Measurements from ENCODE around the gene ANKS1B.
"Not testable (repeated sequence)": the region's sequence is repeated elsewhere in the genome, so short reads cannot be mapped to it uniquely, and the experiment has no call there.

Gene ANKS1B

DNA sequence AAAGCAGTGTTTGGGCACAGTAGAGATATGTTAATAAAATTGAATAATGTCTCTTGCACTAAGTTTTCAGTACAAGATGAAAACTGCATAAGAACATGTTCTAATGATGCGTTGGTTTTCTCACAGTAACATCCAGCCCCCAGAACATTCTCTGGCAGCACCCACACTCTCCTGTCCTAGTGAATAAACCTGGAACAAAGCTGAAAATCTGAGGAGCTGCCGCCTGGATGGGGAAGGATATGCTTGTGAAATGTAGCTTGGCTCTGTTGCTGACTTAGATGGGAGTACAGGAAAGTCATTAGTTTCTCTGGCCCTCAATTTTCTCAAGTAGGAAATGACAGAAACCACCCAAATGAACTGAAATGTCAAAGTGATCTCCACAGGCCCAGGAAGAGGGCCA is 1015.8 kb downstream of the ANKS1B start:
- no peak overlapping the region for H3K4me3 ChIP-seq (ENCODE audit: low read length)
- no peaks in the 10 kb centered on the region for H3K4me1 ChIP-seq (ENCODE audit: control insufficient read depth, insufficient read depth, low read length)
- H3K27me3 ChIP-seq (replicated peaks; ENCODE audit: control insufficient read depth, insufficient read depth, low read length): no peaks in the 10 kb centered on the region
- H3K9ac ChIP-seq (ENCODE audit: low read length): no peak overlapping the region
- H3K9me3 ChIP-seq (ENCODE audit: control insufficient read depth, low read length): peaks cover 3% of the 10 kb centered on the region
- DNase-seq (ENCODE audit: low read depth): no peak
- H3K36me3 ChIP-seq (ENCODE audit: control insufficient read depth, insufficient read depth, low read length, severe bottlenecking): no peaks in the 10 kb centered on the region

DNA sequence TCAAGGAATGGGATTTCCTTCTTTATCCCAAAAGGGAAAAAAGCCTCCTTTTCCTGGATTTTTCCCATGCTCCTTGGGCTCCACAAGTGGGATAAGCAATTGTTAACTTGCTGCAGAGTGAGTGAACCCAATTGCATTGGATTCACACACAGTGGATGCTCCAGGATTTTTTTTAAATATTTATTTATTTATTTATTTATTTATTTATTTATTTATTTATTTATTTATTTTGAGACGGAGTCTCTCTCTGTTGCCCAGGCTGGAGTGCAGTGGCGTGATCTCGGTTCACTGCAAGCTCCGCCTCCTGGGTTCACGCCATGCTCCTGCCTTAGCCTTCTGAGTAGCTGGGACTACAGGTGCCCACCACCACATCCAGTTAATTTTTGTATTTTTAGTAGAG is 1027.6 kb downstream of the ANKS1B start:
- not testable (repeated sequence) for DNase-seq (ENCODE audit: low read depth); H3K27me3 ChIP-seq (replicated peaks; ENCODE audit: control insufficient read depth, insufficient read depth, low read length); H3K4me1 ChIP-seq (ENCODE audit: control insufficient read depth, insufficient read depth, low read length); H3K9me3 ChIP-seq (ENCODE audit: control insufficient read depth, low read length); H3K4me3 ChIP-seq (ENCODE audit: low read length); H3K36me3 ChIP-seq (ENCODE audit: control insufficient read depth, insufficient read depth, low read length, severe bottlenecking); H3K9ac ChIP-seq (ENCODE audit: low read length)

DNA sequence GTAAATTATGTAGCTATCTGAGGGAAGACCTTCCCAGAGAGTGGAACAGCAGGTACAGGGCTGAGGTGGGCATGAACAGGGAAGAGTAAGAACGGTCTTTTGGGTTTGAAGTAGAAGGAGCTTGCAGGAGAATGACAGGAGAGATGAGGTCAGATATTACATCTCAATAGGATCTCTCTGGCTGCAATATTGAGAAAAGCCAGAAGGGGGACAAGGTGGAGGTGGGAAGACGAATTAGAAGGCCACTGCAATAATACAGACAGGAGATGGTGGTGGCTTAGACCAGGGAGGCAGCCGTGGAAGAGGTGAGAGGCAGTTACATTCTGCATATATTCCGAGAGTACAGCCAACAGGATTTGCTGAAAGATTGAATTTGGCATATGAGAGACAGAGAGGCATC is 1029.5 kb downstream of the ANKS1B start:
- Histone ChIP-seq H3K9me3 (ENCODE audit: control insufficient read depth, low read length) (no peaks in the 10 kb centered on the region), H3K4me1 (ENCODE audit: control insufficient read depth, insufficient read depth, low read length) (no peaks in the 10 kb centered on the region), H3K4me3 (ENCODE audit: low read length) (no peak overlapping the region), H3K9ac (ENCODE audit: low read length) (no peak overlapping the region), H3K36me3 (ENCODE audit: control insufficient read depth, insufficient read depth, low read length, severe bottlenecking) (no peaks in the 10 kb centered on the region), H3K27me3 (replicated peaks; ENCODE audit: control insufficient read depth, insufficient read depth, low read length) (no peaks in the 10 kb centered on the region)
- DNase-seq (ENCODE audit: low read depth): no peak

DNA sequence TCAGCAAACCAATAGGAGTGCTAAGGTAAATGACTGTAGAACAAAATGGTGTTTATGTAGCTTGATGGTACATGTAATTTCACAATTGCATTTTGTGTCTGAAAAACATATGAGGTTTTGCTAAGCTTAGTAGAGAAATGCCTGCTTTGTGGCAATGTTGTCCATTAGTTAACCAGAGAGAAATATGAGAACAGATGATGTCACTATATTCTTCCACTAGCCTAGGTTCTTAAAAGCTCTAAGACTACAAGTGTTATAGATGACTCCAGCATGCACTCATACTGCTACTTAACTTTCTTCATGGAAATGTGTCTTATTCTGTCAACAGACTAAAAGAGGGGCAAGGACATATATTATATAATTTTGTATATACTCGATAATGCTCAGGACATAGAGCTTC is 1030.2 kb downstream of the ANKS1B start:
- H3K36me3 ChIP-seq (ENCODE audit: control insufficient read depth, insufficient read depth, low read length, severe bottlenecking): no peaks in the 10 kb centered on the region
- H3K4me3 ChIP-seq (ENCODE audit: low read length): no peak overlapping the region
- DNase-seq (ENCODE audit: low read depth): peak; percentile 30
- no peak overlapping the region for H3K9ac ChIP-seq (ENCODE audit: low read length)
- no peaks in the 10 kb centered on the region for H3K4me1 ChIP-seq (ENCODE audit: control insufficient read depth, insufficient read depth, low read length)
- H3K27me3 ChIP-seq (replicated peaks; ENCODE audit: control insufficient read depth, insufficient read depth, low read length): no peaks in the 10 kb centered on the region
- H3K9me3 ChIP-seq (ENCODE audit: control insufficient read depth, low read length): no peaks in the 10 kb centered on the region

DNA sequence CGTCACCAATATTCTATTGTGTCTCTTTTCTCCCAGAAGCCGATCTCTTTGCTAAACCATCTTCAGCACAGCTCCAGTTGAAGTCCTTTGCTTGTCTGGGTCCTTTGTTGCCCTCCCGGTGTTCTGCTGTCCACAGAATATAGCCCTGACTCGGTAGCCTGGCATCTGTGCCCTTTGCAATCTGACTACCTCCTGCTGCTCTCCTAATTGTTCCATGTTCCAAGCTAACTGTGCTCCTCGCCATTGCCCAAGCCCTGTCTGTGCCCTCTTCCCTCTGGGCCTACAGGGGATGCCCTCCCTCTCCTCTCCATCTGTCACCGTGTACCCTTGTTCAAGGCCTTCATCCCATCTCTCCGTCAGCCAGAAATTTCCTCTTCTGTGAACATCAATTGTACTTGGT is 1033.3 kb downstream of the ANKS1B start:
- no peaks in the 10 kb centered on the region for H3K36me3 ChIP-seq (ENCODE audit: control insufficient read depth, insufficient read depth, low read length, severe bottlenecking)
- no peak for DNase-seq (ENCODE audit: low read depth)
- H3K4me3 ChIP-seq (ENCODE audit: low read length): no peak overlapping the region
- H3K27me3 ChIP-seq (replicated peaks; ENCODE audit: control insufficient read depth, insufficient read depth, low read length): no peaks in the 10 kb centered on the region
- no peaks in the 10 kb centered on the region for H3K9me3 ChIP-seq (ENCODE audit: control insufficient read depth, low read length)
- no peaks in the 10 kb centered on the region for H3K4me1 ChIP-seq (ENCODE audit: control insufficient read depth, insufficient read depth, low read length)
- H3K9ac ChIP-seq (ENCODE audit: low read length): no peak overlapping the region

DNA sequence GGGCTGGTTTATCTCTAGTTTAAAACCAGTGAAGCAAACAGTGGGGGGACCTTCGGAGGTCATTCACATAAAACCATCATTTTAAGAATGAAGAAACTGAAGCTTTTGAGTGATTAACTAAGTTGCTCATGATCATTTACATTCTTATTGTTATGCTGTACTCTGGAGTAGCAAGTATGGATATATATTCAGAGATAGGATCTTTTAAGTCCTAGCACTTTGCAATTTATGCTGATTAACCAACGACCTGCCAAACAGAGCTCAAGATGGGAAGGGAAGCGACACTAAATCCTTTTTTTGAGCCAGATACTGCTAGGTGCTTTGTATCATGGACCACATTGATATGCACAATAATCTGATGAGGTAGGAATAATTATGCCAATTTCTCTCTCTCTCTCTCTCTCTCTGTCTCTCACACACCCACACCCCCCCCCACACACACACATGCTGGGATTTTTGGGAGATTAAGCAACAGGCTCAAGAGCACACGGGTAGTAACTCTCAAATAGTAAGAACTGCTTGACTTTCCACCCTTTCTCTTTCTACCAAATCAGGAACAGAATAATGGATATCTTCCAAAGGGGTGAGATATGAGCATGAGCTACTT is 1036.3 kb downstream of the ANKS1B start:
- no peaks in the 10 kb centered on the region for H3K4me1 ChIP-seq (ENCODE audit: control insufficient read depth, insufficient read depth, low read length)
- no peaks in the 10 kb centered on the region for H3K9me3 ChIP-seq (ENCODE audit: control insufficient read depth, low read length)
- no peak overlapping the region for H3K4me3 ChIP-seq (ENCODE audit: low read length)
- H3K9ac ChIP-seq (ENCODE audit: low read length): no peak overlapping the region
- no peaks in the 10 kb centered on the region for H3K27me3 ChIP-seq (replicated peaks; ENCODE audit: control insufficient read depth, insufficient read depth, low read length)
- no peaks in the 10 kb centered on the region for H3K36me3 ChIP-seq (ENCODE audit: control insufficient read depth, insufficient read depth, low read length, severe bottlenecking)
- DNase-seq (ENCODE audit: low read depth): no peak

DNA sequence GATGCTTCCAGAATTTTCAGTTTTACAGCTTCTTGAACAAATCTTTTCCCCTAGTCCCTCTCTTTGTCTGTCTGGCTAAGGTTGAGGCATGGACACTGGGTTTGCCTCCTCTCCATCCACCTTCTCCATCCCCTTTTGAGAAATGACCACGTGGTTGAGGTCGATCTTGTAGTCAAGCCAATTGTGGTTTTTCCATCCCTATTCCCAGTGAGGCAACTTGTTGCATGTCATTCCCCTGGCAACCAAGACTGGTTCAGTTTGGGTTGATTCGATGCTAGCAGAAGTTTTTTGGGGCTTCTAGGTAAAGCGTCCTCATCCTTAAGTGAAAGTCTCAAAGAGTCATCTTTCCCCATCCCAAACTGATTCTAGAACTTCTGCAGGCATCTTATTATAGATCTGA is 1038.9 kb downstream of the ANKS1B start:
- Histone ChIP-seq H3K27me3 (replicated peaks; ENCODE audit: control insufficient read depth, insufficient read depth, low read length) (no peaks in the 10 kb centered on the region), H3K36me3 (ENCODE audit: control insufficient read depth, insufficient read depth, low read length, severe bottlenecking) (no peaks in the 10 kb centered on the region), H3K4me1 (ENCODE audit: control insufficient read depth, insufficient read depth, low read length) (no peaks in the 10 kb centered on the region), H3K4me3 (ENCODE audit: low read length) (no peak overlapping the region), H3K9ac (ENCODE audit: low read length) (no peak overlapping the region), H3K9me3 (ENCODE audit: control insufficient read depth, low read length) (no peaks in the 10 kb centered on the region)
- DNase-seq (ENCODE audit: low read depth): no peak

DNA sequence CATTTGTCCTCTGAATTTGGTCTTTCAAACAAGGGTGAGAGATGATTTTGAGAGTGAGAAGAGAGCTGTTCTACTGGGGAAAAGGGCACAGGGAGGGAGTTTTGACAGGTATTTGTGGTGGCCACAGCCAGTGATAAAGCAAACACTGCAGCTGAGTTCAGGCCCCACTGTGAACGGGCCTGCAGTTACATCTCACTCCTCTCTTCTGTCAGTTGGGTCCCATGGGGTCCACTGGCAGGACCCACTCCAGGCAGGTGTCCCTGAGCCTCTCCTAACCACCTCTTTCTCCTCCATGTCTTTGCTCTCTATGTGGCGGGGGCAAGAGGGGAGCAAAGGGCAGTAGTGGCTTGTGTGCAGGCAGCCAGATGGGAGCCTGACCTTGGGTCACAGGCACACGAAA is 1044.8 kb downstream of the ANKS1B start:
- H3K9me3 ChIP-seq (ENCODE audit: control insufficient read depth, low read length): peaks cover 5% of the 10 kb centered on the region
- H3K36me3 ChIP-seq (ENCODE audit: control insufficient read depth, insufficient read depth, low read length, severe bottlenecking): no peaks in the 10 kb centered on the region
- H3K9ac ChIP-seq (ENCODE audit: low read length): no peak overlapping the region
- no peak for DNase-seq (ENCODE audit: low read depth)
- H3K4me1 ChIP-seq (ENCODE audit: control insufficient read depth, insufficient read depth, low read length): peaks cover 7% of the 10 kb centered on the region
- H3K27me3 ChIP-seq (replicated peaks; ENCODE audit: control insufficient read depth, insufficient read depth, low read length): no peaks in the 10 kb centered on the region
- H3K4me3 ChIP-seq (ENCODE audit: low read length): no peak overlapping the region

DNA sequence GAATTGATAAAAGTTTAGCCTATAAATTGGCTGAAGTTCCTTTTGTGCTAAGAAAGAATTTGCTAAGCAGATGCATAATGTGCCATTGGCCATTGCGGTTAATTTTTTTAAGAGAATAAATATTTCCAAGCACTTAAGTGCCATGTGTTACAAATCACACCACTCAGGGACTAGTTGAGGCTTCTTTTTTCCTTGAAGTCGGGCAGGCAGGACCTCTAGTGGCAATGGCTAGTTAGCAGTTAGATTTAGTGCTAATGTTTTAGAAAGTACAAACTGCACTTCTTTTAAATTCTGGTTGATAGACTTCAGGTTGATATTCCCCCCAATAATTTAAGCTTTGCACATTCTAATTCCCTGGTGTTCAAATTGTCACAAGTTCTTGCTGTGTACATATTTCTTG is 1045.4 kb downstream of the ANKS1B start:
- H3K9me3 ChIP-seq (ENCODE audit: control insufficient read depth, low read length): peaks cover 6% of the 10 kb centered on the region
- no peak overlapping the region for H3K4me3 ChIP-seq (ENCODE audit: low read length)
- H3K4me1 ChIP-seq (ENCODE audit: control insufficient read depth, insufficient read depth, low read length): peaks cover 7% of the 10 kb centered on the region
- H3K9ac ChIP-seq (ENCODE audit: low read length): no peak overlapping the region
- H3K36me3 ChIP-seq (ENCODE audit: control insufficient read depth, insufficient read depth, low read length, severe bottlenecking): no peaks in the 10 kb centered on the region
- no peaks in the 10 kb centered on the region for H3K27me3 ChIP-seq (replicated peaks; ENCODE audit: control insufficient read depth, insufficient read depth, low read length)
- peak; percentile 60 for DNase-seq (ENCODE audit: low read depth)

DNA sequence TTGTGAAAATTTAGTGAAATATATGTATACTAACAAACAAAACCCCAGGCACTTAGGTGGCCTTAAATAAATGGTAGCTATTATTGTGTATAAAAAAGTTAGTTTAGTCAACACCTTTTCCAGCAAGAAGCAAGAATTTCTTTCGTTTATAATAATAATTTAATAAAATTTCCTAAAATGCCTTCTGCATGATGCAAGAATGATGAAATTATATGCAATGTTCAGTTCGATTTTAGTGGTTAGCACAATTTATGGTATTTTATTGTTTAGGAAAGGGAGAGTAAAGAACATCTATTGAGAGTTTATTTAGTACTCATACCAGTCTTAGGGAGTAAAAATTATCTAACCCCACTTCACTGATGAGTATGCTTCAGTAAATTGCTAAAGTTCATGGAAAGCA is 1048.9 kb downstream of the ANKS1B start:
- Histone ChIP-seq H3K9me3 (ENCODE audit: control insufficient read depth, low read length) (peaks cover 6% of the 10 kb centered on the region), H3K27me3 (replicated peaks; ENCODE audit: control insufficient read depth, insufficient read depth, low read length) (no peaks in the 10 kb centered on the region), H3K4me1 (ENCODE audit: control insufficient read depth, insufficient read depth, low read length) (peaks cover 7% of the 10 kb centered on the region), H3K4me3 (ENCODE audit: low read length) (no peak overlapping the region), H3K9ac (ENCODE audit: low read length) (no peak overlapping the region), H3K36me3 (ENCODE audit: control insufficient read depth, insufficient read depth, low read length, severe bottlenecking) (no peaks in the 10 kb centered on the region)
- DNase-seq (ENCODE audit: low read depth): peak; percentile 24

DNA sequence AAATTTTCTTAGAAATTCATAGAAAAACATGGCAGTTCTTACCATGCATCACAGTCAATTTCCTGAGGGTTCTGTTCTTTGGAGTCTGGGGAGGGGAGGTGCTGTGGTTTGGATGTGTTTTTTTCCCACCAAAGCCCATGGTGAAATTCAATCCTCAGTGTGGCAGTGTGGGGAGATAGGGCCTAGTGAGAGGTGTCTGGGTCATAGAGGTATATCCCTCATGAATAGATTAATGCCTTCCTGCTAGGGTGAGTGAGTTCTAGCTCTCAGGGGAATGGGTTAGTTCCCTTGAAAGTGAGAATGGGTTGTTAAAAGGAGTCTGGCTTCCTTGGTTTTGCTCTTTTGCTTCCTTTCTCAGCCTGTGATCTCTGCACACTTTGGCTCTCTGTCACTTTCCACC is 1061.9 kb downstream of the ANKS1B start:
- Histone ChIP-seq H3K9me3 (ENCODE audit: control insufficient read depth, low read length) (no peaks in the 10 kb centered on the region), H3K9ac (ENCODE audit: low read length) (no peak overlapping the region), H3K27me3 (replicated peaks; ENCODE audit: control insufficient read depth, insufficient read depth, low read length) (no peaks in the 10 kb centered on the region), H3K4me1 (ENCODE audit: control insufficient read depth, insufficient read depth, low read length) (no peaks in the 10 kb centered on the region), H3K4me3 (ENCODE audit: low read length) (no peak overlapping the region), H3K36me3 (ENCODE audit: control insufficient read depth, insufficient read depth, low read length, severe bottlenecking) (no peaks in the 10 kb centered on the region)
- no peak for DNase-seq (ENCODE audit: low read depth)

DNA sequence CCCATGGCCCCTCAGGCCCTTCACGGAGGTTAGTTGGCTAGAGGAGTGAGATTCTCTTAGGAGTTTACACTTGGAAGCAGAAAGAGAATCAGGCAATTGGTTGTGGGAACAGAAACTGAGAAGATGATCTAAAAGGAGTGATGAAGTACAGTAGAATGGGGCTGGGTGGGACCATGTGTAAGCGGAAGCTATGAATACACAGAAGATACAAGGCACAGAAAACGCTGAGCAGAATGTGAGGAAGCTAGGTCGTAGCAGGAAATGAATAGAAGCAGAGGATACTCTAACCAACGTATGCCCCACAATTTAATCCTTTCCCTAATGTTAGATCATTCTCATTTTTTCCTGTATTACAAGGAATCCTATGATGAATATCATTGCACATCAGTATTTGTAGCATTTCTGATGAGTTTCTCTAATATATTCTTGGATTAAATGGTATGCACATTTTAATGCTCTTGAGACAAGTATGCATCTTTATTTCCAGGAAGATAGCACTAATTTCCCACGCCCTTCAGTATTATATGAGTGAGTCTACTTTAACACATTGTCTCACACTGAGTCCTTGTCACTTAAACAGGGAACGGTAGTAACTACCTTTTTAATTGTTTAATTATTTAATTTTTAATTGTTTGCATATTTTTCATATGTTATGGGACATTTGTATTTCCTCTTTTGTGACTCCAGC is 1066.4 kb downstream of the ANKS1B start:
- Histone ChIP-seq H3K9me3 (ENCODE audit: control insufficient read depth, low read length) (no peaks in the 10 kb centered on the region), H3K27me3 (replicated peaks; ENCODE audit: control insufficient read depth, insufficient read depth, low read length) (no peaks in the 10 kb centered on the region), H3K9ac (ENCODE audit: low read length) (no peak overlapping the region), H3K36me3 (ENCODE audit: control insufficient read depth, insufficient read depth, low read length, severe bottlenecking) (no peaks in the 10 kb centered on the region), H3K4me3 (ENCODE audit: low read length) (no peak overlapping the region), H3K4me1 (ENCODE audit: control insufficient read depth, insufficient read depth, low read length) (no peaks in the 10 kb centered on the region)
- DNase-seq (ENCODE audit: low read depth): no peak
